GM12878 (cell line): ENCODE measurements around the gene NPHP1. TPM values are rescaled to one million over a fixed set of nuclear protein-coding genes. Genes with fewer than 3 reads are reported as not detected.

ENCODE experiments used
- ATAC-seq: fragments of 200-7000 bp; cut with Tn5 transposase; 3 replicates; pipeline ENCODE4 v1.9.1; 2020; ENCODE audit warnings: mild to moderate bottlenecking, moderate library complexity
- BruUV-seq: library from RNA; stranded (reverse); fragments of 400-500 nt; replicated peaks from 2 replicates; lab custom pipeline; 2021; lab: Mats Ljungman, UMichigan
- CTCF ChIA-PET: fragments of 300-600 bp; sonication (Branson Sonifier 250); formaldehyde crosslinking; extraction: SDS; loops from one replicate; lab custom pipeline; 2021; ENCODE audit warnings: inconsistent platforms; lab: Yijun Ruan, JAX
- POLR2A ChIA-PET: fragments of 350-600 bp; formaldehyde crosslinking; extraction: SDS; loops from one replicate; lab custom pipeline; 2021; ENCODE audit warnings: inconsistent platforms; lab: Charles Lee
- RAD21 ChIA-PET: fragments of 300-600 bp; sonication (Branson Sonifier 250); formaldehyde crosslinking; loops from one replicate; lab custom pipeline; 2023; ENCODE audit warnings: antibody characterized with exemption; ENCODE audit not compliant: unreplicated experiment; lab: Charles Lee
- SMC1A ChIA-PET: fragments of 300-600 bp; sonication (Branson Sonifier 250); formaldehyde crosslinking; loops from one replicate; lab custom pipeline; 2023; ENCODE audit not compliant: unreplicated experiment, uncharacterized antibody; lab: Charles Lee
- DNase-seq: peaks from one replicate; pipeline ENCODE4 v3.0.0-alpha.2; 2011; ENCODE audit warnings: low read depth, low spot score
- FAIRE-seq: peaks from 3 replicates; lab custom pipeline; 2011; peaks lifted over from hg19 to GRCh38; lab: Jason Lieb, UNC
- H2AFZ ChIP-seq: 2 replicates; pipeline ENCODE4 v1.6.0; 2011; ENCODE audit warnings: low read depth, low read length, control low read depth; ENCODE audit not compliant: control insufficient read depth
- H3K27ac ChIP-seq: 2 replicates; pipeline ENCODE4 v1.5.1; 2011; ENCODE audit warnings: control low read depth; ENCODE audit not compliant: control insufficient read depth, insufficient read depth
- H3K27me3 ChIP-seq, 2 experiments: replicated peaks in 1 of 2; 2 replicates each; pipeline versions ENCODE4 v1.6.0 to v1.6.1; 2011; ENCODE audit warnings: low read length in 1 of 2; ENCODE audit not compliant: control insufficient read depth in 2 of 2, insufficient read depth in 2 of 2
- H3K36me3 ChIP-seq, 2 experiments: 2 replicates each; pipeline ENCODE4 v1.5.1; 2011; ENCODE audit warnings: low read length in 1 of 2; ENCODE audit not compliant: control insufficient read depth in 2 of 2, insufficient read depth in 2 of 2
- H3K4me1 ChIP-seq: 2 replicates; pipeline ENCODE4 v1.6.1; 2011; ENCODE audit warnings: mild to moderate bottlenecking, low read length, moderate library complexity, mixed read lengths; ENCODE audit not compliant: control insufficient read depth, insufficient read depth
- H3K4me2 ChIP-seq: 2 replicates; pipeline ENCODE4 v1.6.0; 2011; ENCODE audit warnings: control low read depth; ENCODE audit not compliant: control insufficient read depth, insufficient read depth
- H3K4me3 ChIP-seq: fragments of 200-600 bp; sonication (generic); 2 replicates; pipeline ENCODE4 v1.5.1; 2016
- H3K79me2 ChIP-seq: 2 replicates; pipeline ENCODE4 v1.6.0; 2011; ENCODE audit warnings: low read length; ENCODE audit not compliant: control insufficient read depth, insufficient read depth
- H3K9ac ChIP-seq: 2 replicates; pipeline ENCODE4 v1.8.0; 2011; ENCODE audit warnings: low read length, control low read depth, mixed read lengths; ENCODE audit not compliant: control insufficient read depth, insufficient read depth
- H3K9me3 ChIP-seq: replicated peaks from 3 replicates; pipeline ENCODE4 v1.5.1; 2011; ENCODE audit warnings: mild to moderate bottlenecking, low read length; ENCODE audit not compliant: control insufficient read depth, insufficient read depth
- H4K20me1 ChIP-seq: 2 replicates; pipeline ENCODE4 v1.6.0; 2011; ENCODE audit not compliant: control insufficient read depth, insufficient read depth
- ASH2L ChIP-seq: fragments of 300-600, 200-600 bp; sonication (generic); IDR thresholded peaks from 2 replicates; pipeline ENCODE4 v1.6.1; 2017; ENCODE audit warnings: low read depth, mild to moderate bottlenecking, borderline replicate concordance
- CTCF ChIP-seq, 3 experiments: IDR thresholded peaks in 2 of 3; conservative IDR thresholded peaks in 1 of 3; 2 replicates each; pipeline ENCODE4 v1.5.1; 2011; ENCODE audit warnings: low read depth in 3 of 3, low read length in 3 of 3, mild to moderate bottlenecking in 3 of 3, control low read depth in 2 of 3, moderate library complexity in 2 of 3, inconsistent platforms in 1 of 3, mixed read lengths in 1 of 3; ENCODE audit not compliant: control insufficient read depth in 2 of 3, insufficient read depth in 1 of 3; ENCODE audit errors: extremely low read depth in 1 of 3
- EED ChIP-seq: sonication (generic); IDR thresholded peaks from 2 replicates; pipeline ENCODE4 v1.6.1; 2016; ENCODE audit warnings: antibody characterized with exemption, low read depth
- IRF4 ChIP-seq: IDR thresholded peaks from 2 replicates; pipeline ENCODE4 v1.6.1; 2011; ENCODE audit warnings: low read depth, low read length
- MAX ChIP-seq: IDR thresholded peaks from 2 replicates; pipeline ENCODE4 v1.6.1; 2012; ENCODE audit warnings: low read depth, low read length, improper control_type of control experiment
- MLLT1 ChIP-seq: fragments of 450-650 bp; IDR thresholded peaks from 2 replicates; pipeline ENCODE4 v1.6.1; 2016; ENCODE audit warnings: mild to moderate bottlenecking
- MYC ChIP-seq: IDR thresholded peaks from 2 replicates; pipeline ENCODE4 v1.6.1; 2011; ENCODE audit warnings: mild to moderate bottlenecking, low read length, moderate library complexity, inconsistent platforms; ENCODE audit not compliant: insufficient read depth, insufficient replicate concordance, insufficient read length, severe bottlenecking
- NR2C1 ChIP-seq: fragments of 450-650 bp; IDR thresholded peaks from 2 replicates; pipeline ENCODE4 v1.6.1; 2017; ENCODE audit warnings: antibody characterized with exemption, mild to moderate bottlenecking, moderate library complexity
- PAX5 ChIP-seq: IDR thresholded peaks from 2 replicates; pipeline ENCODE4 v1.6.1; 2011; ENCODE audit warnings: low read depth, low read length, borderline replicate concordance
- PBX3 ChIP-seq: IDR thresholded peaks from 2 replicates; pipeline ENCODE4 v1.6.1; 2011; ENCODE audit warnings: mild to moderate bottlenecking, low read depth, low read length, moderate library complexity; ENCODE audit not compliant: insufficient replicate concordance
- RELA ChIP-seq: fragments of 450-650 bp; IDR thresholded peaks from 2 replicates; pipeline ENCODE4 v1.8.0; 2014; ENCODE audit warnings: borderline replicate concordance; ENCODE audit not compliant: partially characterized antibody
- TCF3 ChIP-seq: IDR thresholded peaks from 2 replicates; pipeline ENCODE4 v1.6.1; 2012; ENCODE audit warnings: low read depth, mild to moderate bottlenecking, low read length, borderline replicate concordance; ENCODE audit not compliant: insufficient read depth
- WRNIP1 ChIP-seq: IDR thresholded peaks from 2 replicates; pipeline ENCODE4 v1.6.1; 2011; ENCODE audit warnings: low read depth, low read length, improper control_type of control experiment, borderline replicate concordance
- ZBTB33 ChIP-seq: fragments of 450-650 bp; IDR thresholded peaks from 2 replicates; pipeline ENCODE4 v1.6.1; 2017; ENCODE audit warnings: mild to moderate bottlenecking
- WGBS: methylation state at CpG from one replicate; pipeline ENCODE4 v1.1.6; 2016; ENCODE audit warnings: low lambda C conversion rate; ENCODE audit not compliant: insufficient replicate concordance, insufficient coverage; ENCODE audit errors: missing lambda C conversion rate; 5-methylcytosine and 5-hydroxymethylcytosine counted together
- in situ Hi-C: fragments of 300-500 bp; cut with MboI; formaldehyde crosslinking; loops from 9 replicates; pipeline ENCODE4 v1.14.3; 2018; ENCODE audit warnings: mixed read lengths
- intact Hi-C: fragments of 100-400 bp; cut with micrococcal nuclease; formaldehyde crosslinking; loops from one replicate; pipeline ENCODE4 v1.14.2; 2022; ENCODE audit not compliant: unreplicated experiment
- polyA plus RNA-seq, 11 experiments: library from polyadenylated mRNA; depleted of rRNA in 4 of 11; unstranded in 6 of 11; stranded (reverse) in 5 of 11; fragments of >200 nt; fragmentation: Nextera tagmentation in 4 of 11; fragmentation: Illumina TruSeq in 1 of 11; extraction: Ambion mirVana in 4 of 11; extraction: Trizol in 1 of 11; gene quantifications; 1 replicate in 1 of 11; 2 replicates in 10 of 11; pipeline versions ENCODE4 v1.2.1 to v1.2.3, GENCODE V29; 2011 to 2016; ENCODE audit warnings: inconsistent platforms in 2 of 11, missing spikeins in 2 of 11, low read depth in 1 of 11
- total RNA-seq, 4 experiments: library from RNA; depleted of rRNA in 3 of 4; stranded (reverse); fragments of >200 nt in 3 of 4; fragmentation: Illumina TruSeq in 1 of 4; extraction: Trizol in 1 of 4; gene quantifications; 2 replicates each; pipeline versions ENCODE4 v1.2.1 to v1.2.3, GENCODE V29; 2013 to 2021

The NPHP1 gene
- total and polyA plus RNA-seq, 10 of the 15 experiments (the other 5 are each of a cell fraction or from before 2014, with no cell fraction given), result 0.23 to 3.5 (median 1.2) TPM

- no peak overlapping the region for H2AFZ ChIP-seq
- H3K9ac ChIP-seq, result no peak overlapping the region
- no peak overlapping the region for H3K4me3 ChIP-seq
- no TSS peak for BruUV-seq
- peaks cover 12% of the 10 kb centered on the region for H3K79me2 ChIP-seq
- ChIA-PET POLR2A (no interaction called here), RAD21 (interaction anchor here (0.9 kb wide), 1 partner anchor 667 kb away, joined by 3 read pairs; no protein-coding TSS in a partner anchor), SMC1A (no interaction called here), CTCF (no interaction called here)
- FAIRE-seq (no peak), ATAC-seq (no peak), DNase-seq (no peak)
- H3K4me2 ChIP-seq, result no peak overlapping the region
- intact Hi-C loops, result no loop called here
- no peaks in the 10 kb centered on the region for H4K20me1 ChIP-seq
- H3K27ac ChIP-seq, result no peak overlapping the region
- in situ Hi-C loops, result no loop called here
- no peaks in the 10 kb centered on the region; the same call in 1 of the 2 replicates for H3K4me1 ChIP-seq
- H3K36me3 ChIP-seq, result no peaks in the 10 kb centered on the region
- no peaks in the 10 kb centered on the region for H3K27me3 ChIP-seq
- H3K9me3 ChIP-seq, result peaks cover 2% of the 10 kb centered on the region; the same call in 1 of the 3 replicates
- WGBS, result 32% methylated on average over 4 of the region's 4 CpGs
- TF ChIP-seq IRF4 (no peak), MYC (no peak), RELA (no peak), ZBTB33 (no peak), MAX (no peak), TCF3 (no peak), NR2C1 (no peak), EED (no peak), MLLT1 (no peak), ASH2L (no peak), WRNIP1 (no peak), PAX5 (no peak), CTCF (IDR thresholded peaks at IDR 0.05 in 2 of 3, conservative IDR thresholded peaks at IDR 0.05 in 1 of 3; ENCODE audit: control insufficient read depth in 2 of 3, extremely low read depth in 1 of 3, insufficient read depth in 1 of 3, low read depth in 3 of 3, low read length in 3 of 3) (no peak), PBX3 (no peak)
These were observed 10.8 kb upstream of the NPHP1 start for GRCh38 chr2:110215566-110216158.
